Sigmoid colon (tissue), 4 donors: ENCODE measurements around the gene ZNF672.

Source experiments
- POLR2AphosphoS5 ChIP-seq, 4 donors: sonication (generic); formaldehyde crosslinking; IDR thresholded peaks; one replicate each; pipeline ENCODE4 v1.6.1; 2017; ENCODE audit warnings: antibody characterized with exemption in 4 of 4
- TF ChIP-seq, protein P1 (sequence below), 4 experiments: fragments of 450-650 bp in 3 of 4; fragments of 200-600 bp in 1 of 4; IDR thresholded peaks; one replicate each; pipeline ENCODE4 v1.5.1; 2016 to 2019; ENCODE audit warnings: antibody characterized with exemption in 4 of 4, mild to moderate bottlenecking in 3 of 4, moderate library complexity in 2 of 4

DNA sequence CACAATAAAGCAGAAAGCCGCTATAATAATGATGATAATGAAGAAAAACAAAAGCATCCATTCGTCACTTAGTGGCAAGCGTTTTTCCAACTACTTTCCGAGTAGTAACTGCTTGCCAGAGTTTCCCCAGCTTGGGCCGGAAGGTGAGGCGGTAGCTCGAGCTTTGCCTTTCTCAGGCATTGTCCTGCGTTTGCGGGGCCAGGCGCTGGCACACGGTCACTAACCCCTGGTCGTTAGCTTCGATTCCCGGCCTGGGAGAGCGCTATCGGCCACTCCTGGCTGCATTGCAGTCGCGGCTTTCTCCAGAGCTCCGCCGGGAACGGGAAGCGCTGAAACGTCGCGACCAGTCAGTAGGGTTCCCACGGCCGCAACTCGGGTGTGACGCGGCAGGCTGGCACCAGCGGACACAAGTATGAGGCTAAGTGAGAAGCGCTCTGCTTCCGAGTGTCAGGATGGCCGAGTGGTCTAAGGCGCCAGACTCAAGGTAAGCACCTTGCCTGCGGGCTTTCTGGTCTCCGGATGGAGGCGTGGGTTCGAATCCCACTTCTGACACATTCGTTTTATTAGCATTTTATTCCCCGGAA is 35.5 kb downstream of the ZNF672 start:
- TF ChIP-seq POLR2AphosphoS5 (IDR thresholded peaks at IDR 0.05) = peak; percentile 59 to 79 (median 69)
- TF ChIP-seq, protein P1, sequence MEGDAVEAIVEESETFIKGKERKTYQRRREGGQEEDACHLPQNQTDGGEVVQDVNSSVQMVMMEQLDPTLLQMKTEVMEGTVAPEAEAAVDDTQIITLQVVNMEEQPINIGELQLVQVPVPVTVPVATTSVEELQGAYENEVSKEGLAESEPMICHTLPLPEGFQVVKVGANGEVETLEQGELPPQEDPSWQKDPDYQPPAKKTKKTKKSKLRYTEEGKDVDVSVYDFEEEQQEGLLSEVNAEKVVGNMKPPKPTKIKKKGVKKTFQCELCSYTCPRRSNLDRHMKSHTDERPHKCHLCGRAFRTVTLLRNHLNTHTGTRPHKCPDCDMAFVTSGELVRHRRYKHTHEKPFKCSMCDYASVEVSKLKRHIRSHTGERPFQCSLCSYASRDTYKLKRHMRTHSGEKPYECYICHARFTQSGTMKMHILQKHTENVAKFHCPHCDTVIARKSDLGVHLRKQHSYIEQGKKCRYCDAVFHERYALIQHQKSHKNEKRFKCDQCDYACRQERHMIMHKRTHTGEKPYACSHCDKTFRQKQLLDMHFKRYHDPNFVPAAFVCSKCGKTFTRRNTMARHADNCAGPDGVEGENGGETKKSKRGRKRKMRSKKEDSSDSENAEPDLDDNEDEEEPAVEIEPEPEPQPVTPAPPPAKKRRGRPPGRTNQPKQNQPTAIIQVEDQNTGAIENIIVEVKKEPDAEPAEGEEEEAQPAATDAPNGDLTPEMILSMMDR (IDR thresholded peaks at IDR 0.05) = no peak
